Astrocyte (in vitro differentiated cells and primary cell): ENCODE results near the gene OR2T3.
"Not testable (repeated sequence)": the region's sequence is repeated elsewhere in the genome, so short reads cannot be mapped to it uniquely, and the experiment has no call there.

Source experiments
- EZH2 ChIP-seq: IDR thresholded peaks from 2 replicates; pipeline ENCODE4 v1.6.1; 2012; ENCODE audit warnings: mild to moderate bottlenecking, low read length, inconsistent platforms; ENCODE audit not compliant: insufficient read depth
- TF ChIP-seq, protein P1 (sequence below): IDR thresholded peaks from 2 replicates; pipeline ENCODE4 v1.5.1; 2011; ENCODE audit warnings: low read depth, mild to moderate bottlenecking, inconsistent platforms, low read length, moderate library complexity; ENCODE audit not compliant: insufficient read depth

DNA sequence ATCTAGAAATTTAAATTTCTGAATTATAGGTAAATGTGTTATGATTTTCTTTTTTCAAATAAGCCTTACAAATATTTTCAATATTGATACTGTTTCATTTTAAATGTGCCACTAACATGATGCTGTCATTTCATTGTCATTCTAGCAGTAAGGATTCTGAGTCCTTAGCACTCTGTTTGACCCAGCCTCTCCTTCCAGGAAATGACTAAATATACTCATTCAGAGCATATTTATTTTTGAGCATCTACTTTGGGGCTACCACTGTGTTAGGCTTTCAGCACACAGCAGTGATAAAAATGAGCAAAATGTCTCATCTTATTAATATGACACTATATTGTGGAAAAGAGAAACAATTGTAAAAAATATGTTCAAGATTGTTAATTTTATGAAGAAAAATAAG lies 37.1 kb downstream of the OR2T3 start:
- not testable (repeated sequence) for TF ChIP-seq EZH2
- TF ChIP-seq, protein P1, sequence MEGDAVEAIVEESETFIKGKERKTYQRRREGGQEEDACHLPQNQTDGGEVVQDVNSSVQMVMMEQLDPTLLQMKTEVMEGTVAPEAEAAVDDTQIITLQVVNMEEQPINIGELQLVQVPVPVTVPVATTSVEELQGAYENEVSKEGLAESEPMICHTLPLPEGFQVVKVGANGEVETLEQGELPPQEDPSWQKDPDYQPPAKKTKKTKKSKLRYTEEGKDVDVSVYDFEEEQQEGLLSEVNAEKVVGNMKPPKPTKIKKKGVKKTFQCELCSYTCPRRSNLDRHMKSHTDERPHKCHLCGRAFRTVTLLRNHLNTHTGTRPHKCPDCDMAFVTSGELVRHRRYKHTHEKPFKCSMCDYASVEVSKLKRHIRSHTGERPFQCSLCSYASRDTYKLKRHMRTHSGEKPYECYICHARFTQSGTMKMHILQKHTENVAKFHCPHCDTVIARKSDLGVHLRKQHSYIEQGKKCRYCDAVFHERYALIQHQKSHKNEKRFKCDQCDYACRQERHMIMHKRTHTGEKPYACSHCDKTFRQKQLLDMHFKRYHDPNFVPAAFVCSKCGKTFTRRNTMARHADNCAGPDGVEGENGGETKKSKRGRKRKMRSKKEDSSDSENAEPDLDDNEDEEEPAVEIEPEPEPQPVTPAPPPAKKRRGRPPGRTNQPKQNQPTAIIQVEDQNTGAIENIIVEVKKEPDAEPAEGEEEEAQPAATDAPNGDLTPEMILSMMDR, result not testable (repeated sequence)
